AG08395 (cell line): ENCODE data around the gene CLDN9.

Experiments
- DNase-seq: peaks from one replicate; pipeline ENCODE4 v3.0.0; 2012; ENCODE audit warnings: mixed read lengths, low spot score

CLDN9 gene

DNA sequence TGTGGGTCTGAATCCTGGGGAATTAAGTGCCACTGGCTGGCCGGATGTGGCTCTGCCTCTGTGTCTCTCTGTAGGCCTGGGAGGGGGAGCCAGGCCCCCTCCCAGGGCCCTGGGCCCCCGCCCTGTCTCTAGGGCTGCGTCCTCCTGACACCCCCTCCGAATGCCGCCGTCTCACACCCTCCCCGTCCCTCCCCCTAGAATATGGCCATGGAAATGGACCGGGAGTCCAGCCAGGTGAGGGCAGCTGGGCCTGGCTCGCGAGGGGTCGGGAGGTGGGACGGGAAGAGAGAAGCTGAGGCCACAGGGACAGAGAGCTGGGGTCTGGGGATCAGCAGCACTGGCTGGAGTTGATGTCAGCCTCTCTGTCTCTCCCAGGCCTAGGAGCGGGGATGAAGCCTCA, 16.4 kb upstream of the CLDN9 start:
- DNase-seq, result no peak

DNA sequence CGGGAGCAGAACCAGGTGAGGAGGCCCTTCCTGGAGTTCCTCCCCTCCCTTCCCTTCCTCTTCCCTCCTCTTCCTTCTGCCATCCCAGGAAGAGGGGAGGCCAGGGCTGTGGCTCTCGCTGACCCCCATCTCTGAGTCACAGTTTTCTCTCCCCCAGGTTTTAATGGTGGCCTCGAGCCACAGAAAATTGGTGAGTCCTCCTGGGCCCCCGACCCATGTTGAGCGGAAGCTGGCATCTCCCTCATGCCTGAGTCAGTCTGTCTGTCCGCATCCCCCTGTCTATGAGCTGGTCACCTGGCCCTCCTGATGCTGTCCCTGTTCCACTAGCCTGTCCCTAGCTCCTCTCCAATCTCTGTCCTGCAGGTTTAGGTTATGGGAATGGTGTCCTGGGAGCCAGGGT, 12.8 kb upstream of the CLDN9 start:
- DNase-seq, result no peak

DNA sequence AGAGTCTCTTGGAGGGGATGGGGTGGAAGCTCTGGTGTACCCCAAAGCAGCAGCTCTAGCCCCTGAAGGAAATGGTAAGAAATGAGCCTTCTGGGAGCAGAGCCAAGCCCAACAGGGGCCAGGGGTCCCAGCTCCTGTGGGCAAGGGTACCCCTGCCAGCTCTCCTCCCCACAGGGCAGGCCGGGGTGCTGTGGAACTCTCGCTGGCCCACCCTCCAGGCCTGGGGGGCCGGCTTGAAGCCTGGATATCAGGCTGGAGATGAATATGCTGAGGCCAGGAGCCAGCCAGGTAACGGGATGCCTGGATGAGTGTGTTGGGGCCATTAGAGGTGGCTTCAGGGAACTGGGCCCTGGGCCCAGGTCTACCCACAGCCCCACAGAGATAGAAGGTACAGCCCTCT, 12.2 kb upstream of the CLDN9 start:
- no peak for DNase-seq

DNA sequence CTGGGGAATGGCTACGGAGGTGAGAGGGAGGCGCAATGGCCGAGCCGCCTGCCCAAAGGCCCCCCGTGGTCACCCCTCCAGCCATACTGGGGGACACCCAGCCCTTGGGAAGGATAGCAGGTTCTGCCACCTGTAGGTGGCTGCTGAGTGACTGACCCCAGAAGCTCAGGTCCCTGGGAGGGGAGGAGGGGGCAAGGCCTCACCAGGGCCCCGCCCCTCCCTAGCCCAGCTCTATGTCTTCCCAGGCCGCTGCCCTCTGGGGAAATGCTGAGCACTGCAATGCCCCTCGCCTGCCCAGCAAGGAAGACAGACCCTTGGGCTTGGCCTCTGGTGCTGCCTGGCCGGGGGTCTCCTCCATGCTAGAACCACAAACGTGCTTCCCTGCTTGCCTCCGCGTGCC, 11.4 kb upstream of the CLDN9 start:
- no peak for DNase-seq

DNA sequence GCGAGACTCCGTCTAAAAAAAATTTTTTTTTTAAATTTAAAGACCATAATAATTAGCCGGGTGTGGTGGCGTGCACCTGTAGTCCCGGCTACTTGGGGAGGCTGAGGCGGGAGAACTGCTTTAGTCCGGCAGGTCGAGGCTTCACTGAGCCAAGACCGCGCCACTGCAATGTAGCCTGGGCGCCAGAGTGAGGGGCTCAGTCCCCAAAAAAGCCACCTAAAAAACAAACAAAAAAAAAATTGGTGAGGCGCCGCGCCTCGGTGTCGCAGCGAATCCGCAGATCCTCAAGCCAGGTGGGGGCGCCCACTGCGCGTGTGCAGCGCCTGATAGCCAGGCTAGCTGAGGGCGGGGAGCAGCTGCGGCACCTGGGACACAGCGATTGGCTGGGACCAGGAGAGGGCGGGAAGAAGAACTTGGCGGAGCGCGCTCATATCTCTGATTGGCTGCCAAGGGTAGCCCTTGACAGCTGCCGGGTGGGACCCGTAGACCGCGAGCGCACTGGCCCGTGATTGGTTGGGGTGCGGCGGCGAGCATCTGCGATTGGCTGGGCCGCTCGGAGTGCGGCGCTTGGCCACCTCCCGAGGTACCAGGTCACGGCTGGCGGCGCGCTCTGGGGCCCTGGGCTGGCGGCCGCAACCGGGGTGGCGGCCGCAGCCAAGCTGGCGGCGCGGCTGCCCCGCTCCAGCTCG, 9.0 kb upstream of the CLDN9 start:
- peak; percentile 100 for DNase-seq

DNA sequence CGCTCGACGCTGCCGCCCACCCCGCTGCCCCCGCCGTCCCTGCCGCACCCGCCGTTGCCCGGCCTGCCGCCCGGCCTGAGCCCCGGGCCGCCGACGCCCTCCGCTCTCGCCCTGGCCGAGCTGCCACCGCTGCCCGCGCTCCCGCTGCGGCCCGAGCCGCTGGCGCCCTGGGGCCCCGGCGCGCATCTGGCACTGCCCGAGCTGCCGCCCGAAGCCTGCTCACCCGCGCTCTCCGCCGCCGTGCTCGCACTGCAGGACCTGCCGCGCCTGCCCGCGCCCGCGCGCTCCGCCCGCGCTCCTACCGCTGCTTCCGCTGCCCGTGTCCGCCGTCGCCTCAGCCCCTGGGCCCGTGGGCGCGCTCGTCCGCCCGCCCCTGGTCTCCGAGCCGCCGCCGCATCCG, 8.4 kb upstream of the CLDN9 start:
- DNase-seq, result no peak

DNA sequence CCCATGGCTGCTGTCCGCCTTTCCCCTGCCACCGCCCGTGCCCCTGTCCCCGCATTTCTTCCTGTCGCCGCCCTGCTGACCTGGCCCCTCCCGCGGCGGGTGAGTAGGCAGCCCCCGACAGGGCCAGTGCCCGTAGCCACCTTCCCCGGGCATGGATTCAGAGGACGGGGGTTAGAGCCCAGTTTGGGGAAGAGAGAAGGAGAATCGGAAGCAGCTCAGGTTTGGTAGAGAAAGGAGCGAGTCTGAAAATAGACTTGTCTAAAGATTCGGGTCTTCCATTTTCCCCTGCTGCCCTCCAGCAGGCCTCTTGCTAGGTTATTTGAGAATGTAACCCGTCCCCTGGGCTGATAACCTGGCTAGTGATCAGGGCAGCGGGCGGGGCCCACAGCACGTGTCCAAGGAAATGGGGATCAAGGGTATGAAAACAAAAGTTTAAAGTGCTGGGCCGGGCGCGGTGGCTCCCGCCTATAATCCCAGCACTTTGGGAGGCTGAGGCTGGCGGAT, 7.9 kb upstream of the CLDN9 start:
- DNase-seq, result no peak

DNA sequence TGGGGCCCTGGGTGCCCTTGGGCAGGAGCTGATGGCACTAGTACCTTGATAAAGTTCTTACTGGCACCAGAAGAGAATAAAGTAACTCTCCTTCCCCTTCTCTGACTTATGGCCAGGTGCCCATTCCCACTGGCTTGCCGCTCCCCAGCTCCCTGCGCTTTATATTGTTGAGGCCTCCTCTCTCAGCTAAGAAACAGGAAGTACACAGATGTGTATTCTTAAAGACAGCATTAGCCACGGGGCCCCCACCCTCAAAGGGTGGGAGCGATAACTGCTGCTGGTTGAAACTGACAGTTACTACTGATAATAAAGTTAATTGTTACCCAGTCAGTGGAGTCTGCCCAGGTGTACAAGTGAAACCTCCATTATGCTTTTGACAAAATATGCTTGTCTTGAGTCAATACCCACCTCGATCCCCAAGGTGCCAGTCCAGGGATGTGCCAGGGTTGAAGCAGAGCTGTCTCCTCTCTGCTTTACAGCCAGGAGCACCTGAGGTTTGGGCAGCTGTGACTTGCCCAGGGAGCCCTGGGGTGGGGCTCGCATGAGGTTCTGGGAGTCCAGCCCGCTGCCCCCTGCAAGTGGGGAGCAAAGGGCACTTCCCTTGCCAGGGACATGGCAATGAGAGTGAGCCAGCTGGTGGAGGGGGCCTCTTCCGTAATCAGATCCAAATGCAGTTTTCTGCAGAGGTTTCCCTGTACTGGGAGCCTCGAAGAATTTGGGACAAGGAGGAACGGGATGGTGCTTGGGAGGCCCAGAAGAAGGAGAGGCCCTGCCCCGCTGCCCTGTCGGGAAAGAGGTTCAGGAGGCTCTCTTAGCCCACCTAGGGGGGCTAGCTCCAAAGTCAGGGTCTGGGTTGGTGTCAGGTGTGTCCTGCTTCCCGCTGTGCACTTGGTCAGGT, 5.4 kb upstream of the CLDN9 start:
- DNase-seq, result no peak

DNA sequence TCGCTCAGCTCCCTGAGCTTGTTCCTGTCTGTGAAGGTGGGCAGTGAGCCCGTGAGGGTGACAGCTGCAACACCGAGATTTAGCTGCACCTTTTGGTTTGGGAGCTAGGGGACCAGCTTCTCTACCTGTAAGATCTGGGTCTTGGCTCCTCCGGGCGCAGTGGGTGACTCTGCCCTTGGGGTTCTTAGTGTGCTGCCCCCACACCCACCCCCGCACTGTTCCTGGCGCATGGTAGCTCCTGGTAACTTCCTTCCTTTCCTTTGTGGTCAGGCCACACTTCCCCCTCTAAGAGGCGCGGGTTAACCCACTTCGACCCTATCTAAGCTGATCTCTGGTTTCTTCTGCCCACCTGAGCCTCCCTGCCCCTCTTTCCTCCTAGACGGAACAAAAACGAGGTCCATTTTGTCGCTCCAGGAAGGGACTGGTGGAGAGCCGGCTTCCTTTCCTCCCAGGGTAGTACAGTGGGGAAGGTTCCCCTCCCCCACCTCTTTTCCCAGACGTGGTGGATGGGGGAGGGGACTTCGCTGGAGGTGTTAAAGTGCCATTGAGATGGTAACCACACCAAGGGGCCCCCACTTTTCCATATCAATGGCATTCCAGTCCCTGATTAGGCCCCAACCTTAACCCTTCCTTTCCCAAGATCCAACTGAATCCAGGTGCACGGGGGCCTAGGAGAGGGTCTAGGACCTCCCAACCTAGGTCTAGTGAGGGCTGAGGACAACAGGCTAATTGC, 4.6 kb upstream of the CLDN9 start:
- DNase-seq, result no peak

DNA sequence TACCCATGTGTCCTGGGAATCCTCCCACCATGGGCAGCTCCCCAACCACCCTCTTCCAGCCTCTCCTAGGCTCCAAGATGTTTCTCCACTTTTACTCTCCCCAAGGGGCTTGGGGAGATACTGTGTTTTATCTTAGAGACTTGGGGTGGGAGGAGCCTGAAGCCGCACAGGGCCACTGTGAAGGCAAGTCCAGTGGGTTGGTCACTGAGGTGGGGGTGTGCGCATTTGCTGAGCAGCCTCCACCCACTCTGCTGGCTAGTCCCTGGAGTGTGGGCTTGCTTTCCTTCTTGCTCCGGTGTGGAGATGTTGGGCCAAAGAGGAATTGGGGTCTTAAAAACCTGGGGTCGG, 4.1 kb upstream of the CLDN9 start:
- no peak for DNase-seq

DNA sequence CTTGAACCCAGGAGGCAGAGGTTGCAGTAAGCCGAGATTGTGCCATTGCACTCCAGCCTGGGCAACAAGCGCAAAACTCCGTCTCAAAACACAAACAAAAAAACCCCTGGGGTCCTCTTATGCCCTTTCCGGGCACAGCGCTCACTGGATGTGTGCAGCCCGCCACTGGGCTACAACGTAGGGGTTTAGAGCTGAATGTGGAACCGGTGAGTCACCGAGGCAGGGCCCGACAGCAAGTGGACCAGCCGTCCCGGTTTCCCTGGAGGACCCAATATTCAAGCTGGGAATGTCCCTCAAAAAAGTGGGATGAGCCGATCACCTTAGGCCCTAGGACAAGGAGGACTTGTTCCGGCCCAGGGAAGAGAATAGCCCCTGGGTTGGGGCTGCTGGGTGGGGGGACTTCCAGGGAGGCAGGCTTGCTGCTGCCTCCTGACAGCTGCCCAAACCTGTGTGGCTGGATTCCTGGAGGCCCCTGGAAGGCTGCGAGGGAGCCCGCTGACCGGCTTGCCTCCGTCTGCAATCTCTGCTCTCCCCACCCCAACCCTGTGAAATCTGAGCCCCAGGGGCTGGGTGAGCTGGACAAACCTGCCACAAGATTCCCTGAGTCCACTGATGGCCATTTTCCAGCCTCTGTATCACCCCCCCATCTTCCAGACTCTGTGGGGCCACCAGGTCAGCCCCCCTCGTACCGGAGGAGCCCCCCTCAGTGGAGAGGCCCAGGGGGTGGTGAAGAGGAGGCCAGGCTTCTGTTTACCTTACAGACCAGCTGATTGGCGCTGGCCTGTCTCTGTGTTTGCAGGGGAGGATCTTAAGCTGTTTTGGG, 2.9 kb upstream of the CLDN9 start:
- DNase-seq, result no peak

DNA sequence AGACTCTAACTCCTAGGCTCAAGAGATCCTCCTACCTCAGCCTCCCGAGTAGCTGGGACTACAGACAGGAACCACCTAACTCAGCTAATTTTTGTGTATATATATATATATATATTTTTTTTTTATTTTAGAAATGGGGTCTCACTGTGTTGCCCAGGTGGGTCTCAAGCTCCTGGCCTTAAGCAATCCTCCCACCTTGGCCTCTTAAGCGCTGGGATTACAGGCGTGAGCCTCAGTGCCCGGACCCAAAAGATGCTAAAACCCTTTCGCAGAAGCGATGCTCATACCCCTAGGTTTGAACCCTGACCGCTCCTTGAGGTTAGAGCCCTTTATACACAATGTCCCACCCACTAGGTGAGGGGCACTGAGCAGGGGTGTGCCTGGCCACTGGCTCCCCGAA, 2.2 kb upstream of the CLDN9 start:
- DNase-seq, result no peak

DNA sequence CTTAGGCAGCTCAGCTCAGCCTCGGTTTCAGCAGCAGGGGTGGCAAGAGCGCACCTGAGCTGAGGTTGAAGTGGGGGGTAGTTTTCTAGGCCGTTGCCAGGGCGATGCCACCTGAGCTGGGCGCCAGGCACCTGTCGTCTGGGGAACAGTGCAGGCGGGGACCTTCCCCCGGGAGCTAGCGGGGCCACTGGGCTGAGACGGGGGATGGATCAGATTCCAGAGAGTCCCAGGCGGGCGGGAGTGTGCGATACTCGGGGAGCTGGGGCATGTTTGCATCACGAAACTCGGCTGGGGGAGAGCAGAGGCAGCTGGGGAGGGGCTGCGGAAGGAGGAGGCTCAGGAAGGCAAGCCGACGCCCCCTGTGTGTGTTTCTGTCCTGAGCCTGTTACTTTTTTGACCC, 477 bp upstream of the CLDN9 start:
- no peak for DNase-seq

DNA sequence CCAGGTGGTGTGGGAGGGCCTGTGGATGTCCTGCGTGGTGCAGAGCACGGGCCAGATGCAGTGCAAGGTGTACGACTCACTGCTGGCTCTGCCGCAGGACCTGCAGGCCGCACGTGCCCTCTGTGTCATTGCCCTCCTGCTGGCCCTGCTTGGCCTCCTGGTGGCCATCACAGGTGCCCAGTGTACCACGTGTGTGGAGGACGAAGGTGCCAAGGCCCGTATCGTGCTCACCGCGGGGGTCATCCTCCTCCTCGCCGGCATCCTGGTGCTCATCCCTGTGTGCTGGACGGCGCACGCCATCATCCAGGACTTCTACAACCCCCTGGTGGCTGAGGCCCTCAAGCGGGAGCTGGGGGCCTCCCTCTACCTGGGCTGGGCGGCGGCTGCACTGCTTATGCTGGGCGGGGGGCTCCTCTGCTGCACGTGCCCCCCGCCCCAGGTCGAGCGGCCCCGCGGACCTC, 798 bp downstream of the CLDN9 start:
- no peak for DNase-seq

DNA sequence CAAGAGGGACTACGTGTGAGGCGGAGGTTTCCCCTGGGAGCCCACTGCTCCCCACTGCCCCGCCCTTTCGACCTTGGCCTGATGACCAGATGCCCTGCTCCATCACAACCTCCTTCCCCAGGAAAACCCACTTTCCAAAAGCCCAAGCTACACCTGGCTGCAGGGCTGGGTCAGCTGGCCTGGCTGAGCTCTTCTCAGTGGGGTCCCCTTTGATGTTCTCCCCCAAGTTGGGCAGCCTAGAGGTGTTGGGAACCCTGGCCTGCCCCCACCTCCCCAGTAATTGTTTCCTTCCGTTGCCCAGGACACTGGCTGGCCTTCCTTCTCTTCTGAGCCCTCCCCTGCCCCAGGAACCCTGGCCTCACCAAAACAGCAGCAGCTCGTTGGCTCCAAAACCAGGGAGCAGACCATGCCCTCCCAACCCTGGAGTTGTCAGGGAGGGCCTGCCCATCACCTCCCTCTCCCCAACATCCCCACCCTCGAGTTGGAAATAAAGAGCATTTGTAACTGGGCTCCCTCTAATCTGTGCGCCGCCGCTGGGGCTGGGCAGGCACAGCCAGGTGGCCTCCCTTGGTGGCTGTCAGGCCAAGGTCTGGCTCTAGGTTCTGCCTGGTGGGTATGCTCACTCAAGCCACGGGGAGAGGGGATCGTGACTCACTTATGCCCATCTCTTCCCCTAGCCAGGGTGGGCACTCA, 1.4 kb downstream of the CLDN9 start:
- no peak for DNase-seq

DNA sequence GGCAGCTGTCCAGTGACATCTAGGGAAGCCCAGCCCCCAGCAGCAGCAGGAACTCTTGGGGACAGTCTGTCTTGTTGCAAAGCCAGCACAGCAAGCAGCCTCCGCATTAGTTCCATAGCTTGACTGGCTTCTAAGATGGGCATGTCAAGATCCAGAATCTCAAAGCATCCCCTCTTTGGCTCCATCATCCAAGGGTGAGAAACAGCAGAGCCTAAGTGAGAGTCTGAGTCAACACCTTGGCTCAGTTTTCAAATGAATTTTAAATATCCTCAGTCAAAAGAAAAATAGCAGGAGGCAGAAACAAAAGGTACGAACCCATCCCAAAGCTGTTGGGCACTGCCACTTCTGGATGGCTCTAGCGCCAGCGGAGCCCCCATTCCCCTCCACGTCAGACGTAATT, 2.2 kb downstream of the CLDN9 start:
- no peak for DNase-seq

DNA sequence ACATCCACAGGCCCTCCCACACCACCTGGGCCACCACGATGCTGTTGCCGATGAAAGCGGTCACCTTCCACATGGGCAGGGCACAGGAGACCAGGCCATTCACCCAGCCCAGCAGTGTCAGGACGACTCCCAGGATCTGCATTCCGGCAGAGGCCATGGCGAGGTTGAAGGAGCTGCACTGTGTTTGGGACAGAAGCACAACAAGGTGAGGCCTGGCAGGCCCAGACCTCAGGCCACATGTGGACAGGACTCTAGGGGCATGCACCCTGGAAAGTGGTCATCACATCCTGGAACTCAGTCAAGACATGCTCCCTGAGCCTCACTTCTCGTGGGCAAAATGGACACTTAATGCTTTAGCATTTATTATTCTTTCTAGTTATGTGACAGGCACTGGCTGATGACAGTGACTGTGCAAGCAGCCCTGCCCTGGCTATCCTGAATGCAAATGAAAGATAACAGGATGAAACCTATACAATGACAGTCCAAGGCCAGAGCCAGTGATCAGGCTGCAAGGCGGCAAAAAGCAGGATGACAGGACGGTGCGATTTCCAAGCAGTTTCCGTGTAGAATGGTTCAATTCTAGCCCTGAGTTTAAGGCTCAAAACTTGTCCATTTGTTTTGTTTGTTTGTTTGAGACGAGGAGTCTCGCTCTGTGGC, 3.3 kb downstream of the CLDN9 start:
- no peak for DNase-seq

DNA sequence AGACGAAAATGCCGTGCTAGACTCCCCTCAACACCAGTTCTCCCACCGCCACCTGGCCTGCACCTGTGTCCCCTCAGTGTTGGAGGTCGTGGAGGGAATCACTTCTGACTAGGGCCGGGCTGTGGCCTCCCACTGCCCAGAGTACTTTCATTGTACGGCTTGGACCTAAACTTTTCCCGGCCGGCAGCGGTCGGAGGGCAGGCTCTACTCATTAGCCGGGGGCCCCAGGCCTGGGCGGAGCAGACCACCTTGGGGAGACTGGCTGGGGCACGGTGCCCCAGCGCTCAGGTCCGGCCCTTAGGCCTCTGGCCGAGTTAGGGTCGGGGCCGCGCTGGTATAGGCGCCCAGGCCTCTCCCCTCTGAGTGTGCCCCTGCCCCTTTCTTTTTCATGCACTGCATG, 4.6 kb downstream of the CLDN9 start:
- DNase-seq, result no peak

DNA sequence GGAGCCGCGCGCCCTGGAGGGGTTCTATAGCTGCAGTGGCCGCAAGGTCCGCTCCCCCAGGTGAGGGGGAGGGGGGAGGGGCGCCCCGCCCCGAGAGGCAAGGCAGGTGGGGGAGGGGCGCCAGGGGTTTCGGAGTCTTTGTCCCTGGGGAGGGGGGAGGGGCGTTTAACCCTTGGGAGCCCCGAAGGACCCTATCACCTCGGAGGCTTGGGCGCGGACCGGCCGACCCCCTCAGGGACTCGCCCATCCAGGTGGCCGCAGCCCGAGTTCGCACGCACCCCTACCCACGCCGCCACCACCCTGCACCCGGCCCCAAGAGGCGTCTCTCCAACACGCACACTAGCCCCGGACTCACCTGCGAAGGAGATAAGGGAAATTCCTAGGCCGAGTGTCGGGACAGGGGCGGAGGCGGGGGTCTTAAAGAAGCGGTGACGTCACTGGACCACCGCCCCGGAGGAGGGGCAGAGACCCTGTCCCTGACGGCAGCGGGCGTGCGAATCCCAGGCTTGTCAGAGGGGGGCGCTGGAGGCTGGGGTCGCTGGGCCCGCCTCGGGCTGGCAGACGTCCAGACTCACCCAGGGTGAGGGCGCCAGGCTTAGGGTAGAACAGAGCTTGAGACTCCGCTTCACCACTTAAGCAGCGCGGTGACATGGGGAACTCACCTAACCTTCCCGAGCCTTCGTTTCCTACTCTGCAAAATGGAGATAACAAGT, 5.2 kb downstream of the CLDN9 start, which contains the start of gene CLDN6:
CLDN6 (minus strand) TSS at position 390 of the 713 bp plus-strand sequence. CDS start 2,162 bp downstream, outside the sequence.
- no peak for DNase-seq
